ENCODE results near the gene ELL. TPM values are rescaled to one million over a fixed set of nuclear protein-coding genes. Genes with fewer than 3 reads are reported as not detected.

The ELL gene
- total RNA-seq, 1 experiment from 2014 or later = 17.0 TPM

DNA sequence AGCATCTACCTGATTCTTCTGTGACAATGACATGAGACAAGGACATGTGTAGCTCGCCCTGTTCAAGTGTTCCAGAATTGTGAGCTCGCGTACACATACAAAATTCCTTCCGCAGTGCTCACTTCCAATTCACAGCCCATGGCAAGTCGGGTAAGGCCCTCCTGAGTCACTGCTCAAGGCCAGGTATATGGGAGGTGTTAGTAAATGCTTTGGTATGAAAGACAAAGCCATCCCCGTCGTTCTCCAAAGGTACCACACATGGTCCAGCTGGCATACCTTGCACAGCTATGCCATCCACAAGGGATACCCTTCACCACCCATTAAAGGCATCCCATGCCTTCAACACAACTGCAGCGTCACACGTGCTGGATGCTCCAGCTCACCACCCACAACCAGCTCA is 4.4 kb upstream of the ELL start:
- H3K4me3 Mint-ChIP-seq = no peak overlapping the region; a peak in 1 of 5 replicates
- H3K27ac ChIP-seq (ENCODE audit: insufficient read length, low read depth, low read length) = no peak overlapping the region

More for the DNA sequence above, 4.4 kb upstream of the ELL start:
- no peak overlapping the region for H3K56ac ChIP-seq (ENCODE audit: insufficient read length, low read depth, low read length)
- no peak overlapping the region for H3K18ac ChIP-seq (ENCODE audit: insufficient read length, low read depth, low read length)
- no peaks in the 10 kb centered on the region for H4K20me1 ChIP-seq (ENCODE audit: control insufficient read depth, insufficient read depth, insufficient read length)
- H3K4me1 Mint-ChIP-seq = 0 out of 4 replicates have a peak, but pooled peaks cover 0 to 2% of the 10 kb centered on the region in 2 experiments
- H4K5ac ChIP-seq (ENCODE audit: insufficient read length, low read depth, low read length) = no peak overlapping the region
- H3K9ac ChIP-seq (ENCODE audit: extremely low read depth, insufficient read length, low read length) = no peak overlapping the region
- H3K36me3 Mint-ChIP-seq (ENCODE audit: insufficient read depth in 1 of 3, low read depth in 3 of 3) = peaks cover 2 to 4% (median 3%) of the 10 kb centered on the region in 3 experiments; a peak in 6 of 7 replicates
- H2BK20ac ChIP-seq (ENCODE audit: low read depth, low read length, poor library complexity, severe bottlenecking) = no peak overlapping the region
- H3K14ac ChIP-seq (ENCODE audit: insufficient read depth, low read length) = no peak overlapping the region
- no peaks in the 10 kb centered on the region for H3K4me1 ChIP-seq (ENCODE audit: insufficient read depth, low read length)
- no peaks in the 10 kb centered on the region for H3K9me3 ChIP-seq (ENCODE audit: control insufficient read depth, low read depth, low read length)
- no peaks in the 10 kb centered on the region for H3K27me3 ChIP-seq (ENCODE audit: insufficient read depth, low read length)
- peaks cover 1% of the 10 kb centered on the region for H3K23me2 ChIP-seq (ENCODE audit: insufficient read length, low read depth, low read length, poor library complexity, severe bottlenecking)
- H3K27me3 Mint-ChIP-seq (ENCODE audit: low read depth) = no peaks in the 10 kb centered on the region
- H3K27ac Mint-ChIP-seq = no peak overlapping the region
- no peaks in the 10 kb centered on the region for H3K79me1 ChIP-seq (ENCODE audit: insufficient read depth, low read depth, low read length, poor library complexity, severe bottlenecking)
- H2AK5ac ChIP-seq (ENCODE audit: insufficient read length, low read length) = no peak overlapping the region
- no peak overlapping the region for H2BK12ac ChIP-seq (ENCODE audit: insufficient read length, low read depth, low read length)
- no peak for TF ChIP-seq CTCF (conservative IDR thresholded peaks at IDR 0.05)
- no peak overlapping the region for H2AFZ ChIP-seq (ENCODE audit: low read length)
- no peaks in the 10 kb centered on the region for H3K9me3 Mint-ChIP-seq
- H3K79me2 ChIP-seq (ENCODE audit: insufficient read depth, low read length) = no peaks in the 10 kb centered on the region
- no peak for DNase-seq
- no peak overlapping the region for H4K8ac ChIP-seq (replicated peaks; ENCODE audit: insufficient read length, low read depth, low read length)
- no peak overlapping the region for H3K4ac ChIP-seq (ENCODE audit: low read depth, low read length)
- H2BK5ac ChIP-seq (ENCODE audit: insufficient read length, low read length) = no peak overlapping the region
- H3K23ac ChIP-seq (ENCODE audit: insufficient read length, low read depth, low read length) = no peak overlapping the region
- H2BK120ac ChIP-seq (ENCODE audit: low read depth, low read length, poor library complexity, severe bottlenecking) = no peak overlapping the region
- H4K91ac ChIP-seq (ENCODE audit: insufficient read length, low read depth, low read length) = no peak overlapping the region
- WGBS (ENCODE audit: extremely low coverage, insufficient read length, low lambda C conversion rate) = no CpG with 5 or more reads among the region's 9 CpGs
- H3K4me2 ChIP-seq (ENCODE audit: insufficient read depth, insufficient read length, low read length) = no peak overlapping the region
- no peak overlapping the region for H3T11ph ChIP-seq (ENCODE audit: low read length)
- H2BK15ac ChIP-seq (ENCODE audit: low read depth, low read length) = no peak overlapping the region
